22Rv1 (cell line): Measurements from ENCODE around the gene KAT8.

Source experiments
- ZFX ChIP-seq: fragments of 450-650 bp; IDR thresholded peaks from 2 replicates; pipeline ENCODE4 v1.6.1; 2017; ENCODE audit warnings: antibody characterized with exemption, borderline replicate concordance
- TF ChIP-seq, protein P1 (sequence below): fragments of 450-650 bp; IDR thresholded peaks from 2 replicates; pipeline ENCODE4 v1.5.1; 2017; ENCODE audit warnings: mild to moderate bottlenecking

- TF ChIP-seq, protein P1, sequence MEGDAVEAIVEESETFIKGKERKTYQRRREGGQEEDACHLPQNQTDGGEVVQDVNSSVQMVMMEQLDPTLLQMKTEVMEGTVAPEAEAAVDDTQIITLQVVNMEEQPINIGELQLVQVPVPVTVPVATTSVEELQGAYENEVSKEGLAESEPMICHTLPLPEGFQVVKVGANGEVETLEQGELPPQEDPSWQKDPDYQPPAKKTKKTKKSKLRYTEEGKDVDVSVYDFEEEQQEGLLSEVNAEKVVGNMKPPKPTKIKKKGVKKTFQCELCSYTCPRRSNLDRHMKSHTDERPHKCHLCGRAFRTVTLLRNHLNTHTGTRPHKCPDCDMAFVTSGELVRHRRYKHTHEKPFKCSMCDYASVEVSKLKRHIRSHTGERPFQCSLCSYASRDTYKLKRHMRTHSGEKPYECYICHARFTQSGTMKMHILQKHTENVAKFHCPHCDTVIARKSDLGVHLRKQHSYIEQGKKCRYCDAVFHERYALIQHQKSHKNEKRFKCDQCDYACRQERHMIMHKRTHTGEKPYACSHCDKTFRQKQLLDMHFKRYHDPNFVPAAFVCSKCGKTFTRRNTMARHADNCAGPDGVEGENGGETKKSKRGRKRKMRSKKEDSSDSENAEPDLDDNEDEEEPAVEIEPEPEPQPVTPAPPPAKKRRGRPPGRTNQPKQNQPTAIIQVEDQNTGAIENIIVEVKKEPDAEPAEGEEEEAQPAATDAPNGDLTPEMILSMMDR = no peak
- no peak for TF ChIP-seq ZFX
These were observed 31.9 kb downstream of the KAT8 start for GRCh38 chr16:31149332-31149731.
